Mesenchymal stem cell (in vitro differentiated cells and primary cell): ENCODE results near the gene KYNU.
A peak's percentile ranks its signal among the peaks of the same experiment; 100 is the strongest.
"Not testable (repeated sequence)": the region's sequence is repeated elsewhere in the genome, so short reads cannot be mapped to it uniquely, and the experiment has no call there.

Experiments
- DNase-seq: peaks from one replicate; pipeline ENCODE4 v3.0.0-alpha.2; 2013
- H2AFZ ChIP-seq: one replicate; pipeline ENCODE4 v1.6.1; 2013; ENCODE audit warnings: low read depth, mild to moderate bottlenecking, control low read depth, inconsistent platforms, low read length, moderate library complexity
- H2AK5ac ChIP-seq: 2 replicates; pipeline ENCODE4 v1.6.1; 2013; ENCODE audit warnings: low read length, moderate library complexity, mild to moderate bottlenecking, inconsistent platforms; ENCODE audit not compliant: severe bottlenecking
- H2BK120ac ChIP-seq: one replicate; pipeline ENCODE4 v1.6.1; 2013; ENCODE audit warnings: low read depth, mild to moderate bottlenecking, inconsistent platforms, low read length, moderate library complexity
- H2BK12ac ChIP-seq, 2 experiments: one replicate each; pipeline ENCODE4 v1.6.1; 2013; ENCODE audit warnings: inconsistent platforms in 2 of 2, low read length in 2 of 2, mild to moderate bottlenecking in 2 of 2, moderate library complexity in 2 of 2, control low read depth in 1 of 2
- H2BK15ac ChIP-seq: one replicate; pipeline ENCODE4 v1.6.1; 2013; ENCODE audit warnings: mild to moderate bottlenecking, low read depth, inconsistent platforms; ENCODE audit not compliant: poor library complexity, severe bottlenecking
- H2BK5ac ChIP-seq: 2 replicates; pipeline ENCODE4 v1.6.1; 2013; ENCODE audit warnings: low read depth, mild to moderate bottlenecking, low read length, control low read depth, inconsistent platforms; ENCODE audit not compliant: poor library complexity, severe bottlenecking
- H3K14ac ChIP-seq, 2 experiments: one replicate each; pipeline ENCODE4 v1.6.1; 2013; ENCODE audit warnings: inconsistent platforms in 2 of 2, low read length in 2 of 2, control low read depth in 1 of 2, mild to moderate bottlenecking in 1 of 2, moderate library complexity in 1 of 2
- H3K18ac ChIP-seq, 2 experiments: one replicate each; pipeline ENCODE4 v1.6.1; 2013; ENCODE audit warnings: inconsistent platforms in 2 of 2, low read length in 2 of 2, control low read depth in 1 of 2, low read depth in 1 of 2, mild to moderate bottlenecking in 1 of 2
- H3K23ac ChIP-seq, 2 experiments: one replicate each; pipeline ENCODE4 v1.6.1; 2013; ENCODE audit warnings: inconsistent platforms in 2 of 2, low read length in 2 of 2, mild to moderate bottlenecking in 2 of 2, moderate library complexity in 2 of 2, control low read depth in 1 of 2
- H3K27ac ChIP-seq: 2 replicates; pipeline ENCODE4 v1.5.1; 2013; ENCODE audit warnings: mild to moderate bottlenecking, moderate library complexity, low read length, control low read depth, inconsistent platforms; ENCODE audit not compliant: poor library complexity, severe bottlenecking
- H3K27me3 ChIP-seq, 2 experiments: 2 replicates each; pipeline versions ENCODE4 v1.6.1 to v1.7.0; 2013; ENCODE audit warnings: low read length in 2 of 2, mild to moderate bottlenecking in 2 of 2, moderate library complexity in 2 of 2, control low read depth in 1 of 2, inconsistent platforms in 1 of 2; ENCODE audit not compliant: control insufficient read depth in 1 of 2, insufficient read depth in 1 of 2
- H3K36me3 ChIP-seq, 2 experiments: 2 replicates each; pipeline versions ENCODE4 v1.6.1 to v1.7.0; 2013; ENCODE audit warnings: low read length in 2 of 2, control low read depth in 1 of 2, inconsistent platforms in 1 of 2, low read depth in 1 of 2, mild to moderate bottlenecking in 1 of 2; ENCODE audit not compliant: insufficient read depth in 2 of 2, control insufficient read depth in 1 of 2
- H3K4ac ChIP-seq, 2 experiments: one replicate each; pipeline ENCODE4 v1.6.1; 2013; ENCODE audit warnings: inconsistent platforms in 2 of 2, low read length in 2 of 2, mild to moderate bottlenecking in 2 of 2, moderate library complexity in 2 of 2, control low read depth in 1 of 2, low read depth in 1 of 2
- H3K4me1 ChIP-seq: 2 replicates; pipeline ENCODE4 v1.6.1; 2013; ENCODE audit warnings: low read depth, low read length, control low read depth; ENCODE audit not compliant: control insufficient read depth, insufficient read depth
- H3K4me2 ChIP-seq: 2 replicates; pipeline ENCODE4 v1.6.1; 2013; ENCODE audit warnings: low read length, mild to moderate bottlenecking, inconsistent platforms; ENCODE audit not compliant: poor library complexity, severe bottlenecking
- H3K4me3 ChIP-seq, 2 experiments: 2 replicates each; pipeline versions ENCODE4 v1.5.1 to v1.7.0; 2013; ENCODE audit warnings: low read length in 2 of 2, mild to moderate bottlenecking in 2 of 2, control low read depth in 1 of 2, low read depth in 1 of 2; ENCODE audit not compliant: insufficient read depth in 1 of 2
- H3K79me1 ChIP-seq: replicated peaks from 2 replicates; pipeline ENCODE4 v1.6.1; 2013; ENCODE audit warnings: mild to moderate bottlenecking, control low read depth, low read length, inconsistent platforms; ENCODE audit not compliant: poor library complexity, severe bottlenecking
- H3K9ac ChIP-seq: 2 replicates; pipeline ENCODE4 v1.7.0; 2013; ENCODE audit warnings: mild to moderate bottlenecking, low read length, moderate library complexity
- H3K9me3 ChIP-seq: 2 replicates; pipeline ENCODE4 v1.7.0; 2013; ENCODE audit warnings: mild to moderate bottlenecking, low read length; ENCODE audit not compliant: control insufficient read depth
- H4K8ac ChIP-seq: one replicate; pipeline ENCODE4 v1.6.1; 2013; ENCODE audit warnings: inconsistent platforms, mild to moderate bottlenecking, low read length, moderate library complexity
- H4K91ac ChIP-seq: one replicate; pipeline ENCODE4 v1.6.1; 2013; ENCODE audit warnings: mild to moderate bottlenecking, low read length, inconsistent platforms
- WGBS: methylation state at CpG from one replicate; pipeline ENCODE4 v1.1.7; 2013; ENCODE audit warnings: mixed read lengths; 5-methylcytosine and 5-hydroxymethylcytosine counted together

Gene KYNU

DNA sequence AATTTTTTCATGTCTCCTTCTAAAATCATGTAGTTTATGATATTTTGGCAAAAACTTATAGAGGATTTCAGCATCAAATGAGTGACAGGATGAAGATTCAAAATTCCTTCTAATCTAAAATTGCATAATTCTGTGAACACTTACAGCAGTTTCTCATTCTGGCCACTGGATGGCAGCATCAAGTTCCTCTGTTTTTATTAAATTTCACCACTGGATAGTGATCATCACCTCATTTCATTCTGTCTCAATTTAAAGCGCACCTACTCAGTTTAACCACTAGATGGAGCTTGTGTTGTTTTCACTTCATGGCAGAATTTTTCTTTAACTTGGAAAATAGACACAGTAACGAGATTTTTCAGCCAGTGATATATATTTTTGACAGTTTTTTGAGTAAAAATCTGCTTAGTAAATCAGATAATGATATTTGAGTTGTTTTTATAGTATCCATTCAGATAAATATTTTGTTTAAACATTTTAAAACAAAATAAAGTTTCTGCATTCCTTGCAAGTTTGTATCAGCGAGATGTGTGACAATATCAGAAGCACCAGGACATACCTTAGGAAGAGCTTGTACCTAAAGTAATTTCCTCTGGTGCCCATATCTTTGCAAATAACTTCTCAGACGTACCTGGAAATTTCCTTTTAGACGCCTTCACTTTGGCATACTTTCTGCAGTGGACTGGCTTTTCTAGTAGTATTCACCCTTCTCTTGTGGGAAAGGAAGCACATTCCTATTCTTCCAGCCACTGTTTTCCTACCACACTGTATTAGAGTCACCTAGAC lies 157.0 kb downstream of the KYNU start:
- no peak overlapping the region for H3K14ac ChIP-seq
- no peak overlapping the region for H2AFZ ChIP-seq
- no peak overlapping the region for H2BK5ac ChIP-seq
- H2BK120ac ChIP-seq: no peak overlapping the region
- H3K79me1 ChIP-seq: no peaks in the 10 kb centered on the region
- H2BK12ac ChIP-seq: no peak overlapping the region
- no peak overlapping the region for H3K4me3 ChIP-seq
- H3K27ac ChIP-seq: no peak overlapping the region
- H3K27me3 ChIP-seq: no peaks in the 10 kb centered on the region
- no peak overlapping the region for H3K4ac ChIP-seq
- no peak overlapping the region for H3K18ac ChIP-seq
- peak; percentile 87 for DNase-seq
- H3K36me3 ChIP-seq: no peaks in the 10 kb centered on the region
- H2BK15ac ChIP-seq: no peak overlapping the region
- no peak overlapping the region for H3K9ac ChIP-seq
- no peaks in the 10 kb centered on the region for H3K9me3 ChIP-seq
- no peak overlapping the region for H3K23ac ChIP-seq
- H4K8ac ChIP-seq: no peak overlapping the region
- H3K4me1 ChIP-seq: no peaks in the 10 kb centered on the region
- no peak overlapping the region for H4K91ac ChIP-seq
- H3K4me2 ChIP-seq: no peak overlapping the region
- no peak overlapping the region for H2AK5ac ChIP-seq
- 72% methylated on average over 3 of the region's 5 CpGs for WGBS

DNA sequence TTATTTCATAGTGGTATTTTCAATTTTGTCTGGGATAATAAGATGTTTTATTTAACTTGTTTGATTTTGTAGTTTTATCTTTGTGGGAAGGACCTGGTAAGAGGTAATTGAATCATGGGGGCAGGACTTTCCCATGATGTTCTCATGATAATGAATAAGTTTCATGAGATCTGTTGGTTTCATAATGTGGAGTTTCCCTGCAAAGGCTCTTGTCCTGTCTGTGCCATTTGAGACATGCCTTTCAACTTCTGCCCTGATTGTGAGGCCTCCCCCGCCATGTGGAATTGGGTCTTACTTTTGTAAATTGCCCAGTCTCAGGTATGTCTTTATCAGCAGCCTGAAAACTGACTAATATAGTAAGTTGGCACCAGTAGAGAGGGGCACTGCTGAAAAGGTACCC lies 174.0 kb downstream of the KYNU start:
- no peak overlapping the region for H3K9ac ChIP-seq
- no peak overlapping the region for H2BK120ac ChIP-seq
- peaks cover 1% of the 10 kb centered on the region for H3K9me3 ChIP-seq
- H3K27me3 ChIP-seq: no peaks in the 10 kb centered on the region
- no peak overlapping the region for H3K4me3 ChIP-seq
- no peak overlapping the region for H2BK5ac ChIP-seq
- no peak overlapping the region for H2AFZ ChIP-seq
- H2AK5ac ChIP-seq: no peak overlapping the region
- H3K4me2 ChIP-seq: no peak overlapping the region
- H4K8ac ChIP-seq: no peak overlapping the region
- DNase-seq: no peak
- H2BK15ac ChIP-seq: no peak overlapping the region
- no peak overlapping the region for H3K14ac ChIP-seq
- H3K4me1 ChIP-seq: no peaks in the 10 kb centered on the region
- no peak overlapping the region for H4K91ac ChIP-seq
- H3K27ac ChIP-seq: no peak overlapping the region
- H3K18ac ChIP-seq: no peak overlapping the region
- no peak overlapping the region for H3K4ac ChIP-seq
- no peak overlapping the region for H3K23ac ChIP-seq
- no peaks in the 10 kb centered on the region for H3K36me3 ChIP-seq
- WGBS: 84% methylated on average over 1 of the region's 1 CpG
- H3K79me1 ChIP-seq: no peaks in the 10 kb centered on the region
- no peak overlapping the region for H2BK12ac ChIP-seq

DNA sequence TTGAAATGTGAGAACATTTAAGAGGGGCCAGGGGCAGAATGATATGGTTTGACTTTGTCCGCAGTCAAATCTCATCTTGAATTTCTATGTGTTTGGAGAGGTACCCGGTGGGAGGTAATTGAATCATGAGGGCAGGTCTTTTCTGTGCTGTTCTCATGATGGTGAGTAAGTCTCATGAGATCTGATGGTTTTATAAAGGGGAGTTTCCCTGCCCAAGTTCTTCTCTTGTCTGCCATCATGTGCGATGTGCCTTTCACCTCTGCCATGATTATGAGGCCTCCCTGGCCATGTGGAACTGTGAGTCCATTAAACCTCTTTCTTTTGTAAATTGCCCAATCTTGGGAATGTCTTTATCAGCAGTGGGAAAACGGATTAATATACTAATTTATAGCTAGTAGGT lies 176.0 kb downstream of the KYNU start:
- H3K79me1 ChIP-seq, H3K4me3 ChIP-seq, H3K23ac ChIP-seq, H2AFZ ChIP-seq, H2BK12ac ChIP-seq, H2BK120ac ChIP-seq, H3K27ac ChIP-seq, H4K8ac ChIP-seq, H3K4me2 ChIP-seq, H2BK15ac ChIP-seq, H3K36me3 ChIP-seq, DNase-seq, H3K9ac ChIP-seq, H3K9me3 ChIP-seq, H3K18ac ChIP-seq, H3K4me1 ChIP-seq, H2AK5ac ChIP-seq, H4K91ac ChIP-seq, H3K4ac ChIP-seq, H2BK5ac ChIP-seq, H3K27me3 ChIP-seq, H3K14ac ChIP-seq: not testable (repeated sequence)
- WGBS: 90% methylated on average over 4 of the region's 4 CpGs

DNA sequence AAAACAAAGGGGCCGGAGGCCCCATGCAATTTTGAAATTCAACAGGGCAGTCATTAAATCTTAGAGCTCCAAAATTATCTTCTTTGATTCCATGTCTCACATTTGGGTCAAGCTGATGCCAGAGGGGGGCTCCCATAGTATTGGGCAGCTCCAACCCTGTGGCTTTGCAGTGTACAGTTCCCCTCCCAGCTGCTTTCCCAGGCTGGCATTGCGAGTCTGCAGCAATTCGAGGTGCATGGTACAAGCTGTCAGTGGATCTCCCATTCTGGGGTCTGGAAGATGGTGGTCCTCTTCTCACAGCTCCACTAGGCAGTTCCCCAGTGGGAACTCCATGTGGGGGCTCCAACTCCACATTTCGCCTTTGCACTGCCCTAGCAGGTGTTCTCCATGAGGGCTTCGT lies 179.1 kb downstream of the KYNU start:
- Histone ChIP-seq H3K27me3 (no peaks in the 10 kb centered on the region), H2BK12ac (no peak overlapping the region), H3K79me1 (no peaks in the 10 kb centered on the region), H2AFZ (no peak overlapping the region), H3K9me3 (peaks cover 4% of the 10 kb centered on the region), H2AK5ac (no peak overlapping the region), H2BK5ac (no peak overlapping the region), H3K27ac (no peak overlapping the region), H3K9ac (no peak overlapping the region), H2BK120ac (no peak overlapping the region), H3K4ac (no peak overlapping the region), H3K4me2 (no peak overlapping the region), H3K4me3 (no peak overlapping the region), H3K18ac (no peak overlapping the region), H3K23ac (no peak overlapping the region), H4K91ac (no peak overlapping the region), H4K8ac (no peak overlapping the region), H3K14ac (no peak overlapping the region), H2BK15ac (no peak overlapping the region), H3K36me3 (no peaks in the 10 kb centered on the region), H3K4me1 (no peaks in the 10 kb centered on the region)
- DNase-seq: no peak
- WGBS: 88% methylated on average over 5 of the region's 5 CpGs
